Lower lobe of right lung (tissue), 2 donors: ENCODE results near the gene STK32C. TPM values are rescaled to one million over a fixed set of nuclear protein-coding genes. Genes with fewer than 3 reads are reported as not detected.
A peak's percentile ranks its signal among the peaks of the same experiment; 100 is the strongest.

Source experiments
- ATAC-seq, 2 donors: fragments of 200-7000 bp; cut with Tn5 transposase; one replicate each; pipeline ENCODE4 v1.9.1; 2020 to 2022; ENCODE audit warnings: mild to moderate bottlenecking in 2 of 2, moderate library complexity in 2 of 2
- DNase-seq: peaks from one replicate; pipeline ENCODE4 v3.0.0-alpha.2; 2020
- H3K27ac ChIP-seq: fragments of 200-600 bp; one replicate; pipeline ENCODE4 v1.8.0; 2022
- H3K27me3 ChIP-seq: fragments of 200-600 bp; one replicate; pipeline ENCODE4 v1.8.0; 2022; ENCODE audit warnings: low read depth
- H3K36me3 ChIP-seq: fragments of 200-600 bp; one replicate; pipeline ENCODE4 v1.8.0; 2022; ENCODE audit warnings: mild to moderate bottlenecking
- H3K4me1 ChIP-seq: fragments of 200-600 bp; one replicate; pipeline ENCODE4 v1.8.0; 2022
- H3K4me3 ChIP-seq: fragments of 200-600 bp; one replicate; pipeline ENCODE4 v1.8.0; 2022; ENCODE audit warnings: mild to moderate bottlenecking
- H3K9me3 ChIP-seq: fragments of 200-600 bp; one replicate; pipeline ENCODE4 v1.8.0; 2022
- CTCF ChIP-seq: fragments of 200-600 bp; IDR thresholded peaks from one replicate; pipeline ENCODE4 v1.8.0; 2022; ENCODE audit warnings: antibody characterized with exemption, mild to moderate bottlenecking
- intact Hi-C: fragments of 100-400 bp; cut with DNase I; formaldehyde crosslinking; loops from one replicate; pipeline ENCODE4 v1.11.0; 2022
- total RNA-seq: library from RNA; stranded (reverse); fragmentation: NEBNext Ultra II Directional; extraction: Animal tissue kit (Norgen Biotek cat#: 25700); gene quantifications from one replicate; pipeline ENCODE4 v1.2.1, GENCODE V29; 2021
- donor health status: DM: no; HTN: yes; CAD: no; lungs with severe emphysema.

The STK32C gene
- total RNA-seq, 1 donor from 2014 or later = 14.1 TPM

GRCh38 chr10:132264966-132265889 lies 42.5 kb downstream of the STK32C start:
- intact Hi-C loops = no loop called here
- peak; percentile 26 to 37 for ATAC-seq
- H3K27ac ChIP-seq = no peak overlapping the region

GRCh38 chr10:132264306-132264950 lies 43.3 kb downstream of the STK32C start:
- no peaks in the 10 kb centered on the region for H3K9me3 ChIP-seq

More at GRCh38 chr10:132264966-132265889, 42.5 kb downstream of the STK32C start:
- no peaks in the 10 kb centered on the region for H3K4me1 ChIP-seq
- no peak overlapping the region for H3K4me3 ChIP-seq
- no peak for TF ChIP-seq CTCF
- no peaks in the 10 kb centered on the region for H3K27me3 ChIP-seq
- H3K36me3 ChIP-seq = no peaks in the 10 kb centered on the region
- H3K9me3 ChIP-seq = no peaks in the 10 kb centered on the region
- DNase-seq = peak; percentile 45

DNA sequence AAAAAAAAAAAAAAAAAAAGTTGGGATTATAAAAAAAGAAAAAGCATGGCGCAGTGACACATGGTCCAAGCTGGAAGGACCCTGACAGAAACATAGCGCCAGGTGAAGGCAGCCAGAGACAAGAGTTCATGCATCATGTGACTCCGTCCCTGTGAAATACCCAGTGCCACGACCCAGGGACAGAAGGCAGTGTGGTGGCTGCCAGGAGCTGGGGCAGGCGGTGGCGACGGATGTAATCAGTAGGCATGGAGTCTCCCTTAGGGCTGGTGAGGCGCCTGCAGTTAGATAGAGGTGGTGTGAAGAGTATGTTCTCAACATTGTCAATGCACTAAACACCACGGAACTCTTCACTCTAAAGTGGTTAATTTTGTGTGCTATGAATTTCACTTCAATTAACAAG lies 43.9 kb downstream of the STK32C start:
- H3K36me3 ChIP-seq = no peaks in the 10 kb centered on the region
- no peak overlapping the region for H3K4me3 ChIP-seq
- no peak for ATAC-seq
- no peaks in the 10 kb centered on the region for H3K4me1 ChIP-seq
- no peaks in the 10 kb centered on the region for H3K9me3 ChIP-seq
- no peak overlapping the region for H3K27ac ChIP-seq
- no peaks in the 10 kb centered on the region for H3K27me3 ChIP-seq
- intact Hi-C loops = no loop called here
- no peak for DNase-seq
- TF ChIP-seq CTCF = no peak

More at GRCh38 chr10:132264306-132264950, 43.3 kb downstream of the STK32C start:
- Histone ChIP-seq H3K4me1 (no peaks in the 10 kb centered on the region), H3K36me3 (no peaks in the 10 kb centered on the region), H3K4me3 (no peak overlapping the region), H3K27me3 (no peaks in the 10 kb centered on the region), H3K27ac (no peak overlapping the region)
- intact Hi-C loops = no loop called here
- DNase-seq (peak; percentile 21), ATAC-seq (no peak)
- no peak for TF ChIP-seq CTCF

DNA sequence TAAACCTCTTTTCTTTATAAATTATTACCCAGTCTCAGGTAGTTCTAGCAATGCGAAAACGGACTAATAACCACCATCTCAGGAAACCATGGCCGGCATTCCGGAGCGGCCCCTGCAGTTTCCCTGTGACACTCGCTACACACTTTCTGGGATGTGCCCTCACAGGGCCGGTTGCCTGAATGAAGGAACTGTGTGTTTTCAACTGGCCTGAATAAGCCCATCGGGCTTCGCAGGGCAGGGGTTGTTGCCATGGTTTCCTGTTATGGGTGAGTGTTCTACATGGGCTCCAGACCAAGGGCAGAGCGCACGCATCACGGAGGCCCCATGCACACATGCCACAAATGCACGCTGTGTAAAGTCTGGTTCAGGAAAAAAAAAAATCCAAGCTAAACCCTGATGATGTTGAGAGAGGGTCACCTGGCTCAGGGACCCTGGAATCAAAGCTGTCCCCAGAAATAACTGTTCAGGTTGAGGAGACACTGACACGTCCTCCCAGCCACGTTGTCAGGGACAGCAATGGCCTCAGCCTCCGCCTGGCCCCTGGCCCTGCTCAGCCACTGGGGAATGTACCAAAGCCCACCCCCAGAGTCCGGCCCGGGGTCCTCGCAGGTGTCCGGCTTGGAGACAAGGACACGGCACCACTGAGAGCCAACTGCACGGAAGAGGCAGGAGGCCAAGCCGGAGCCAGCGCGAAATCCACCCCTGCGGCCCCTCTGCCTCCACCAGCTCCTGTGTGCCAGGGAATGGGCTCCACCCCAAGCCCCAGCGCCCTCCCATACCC lies 47.9 kb downstream of the STK32C start:
- no peaks in the 10 kb centered on the region for H3K36me3 ChIP-seq
- ATAC-seq = no peak
- no peak overlapping the region for H3K27ac ChIP-seq
- TF ChIP-seq CTCF = no peak
- intact Hi-C loops = no loop called here
- no peak for DNase-seq
- no peaks in the 10 kb centered on the region for H3K9me3 ChIP-seq
- H3K27me3 ChIP-seq = no peaks in the 10 kb centered on the region
- H3K4me3 ChIP-seq = no peak overlapping the region
- H3K4me1 ChIP-seq = no peaks in the 10 kb centered on the region

GRCh38 chr10:132258423-132258822 lies 49.3 kb downstream of the STK32C start:
- H3K4me1 ChIP-seq = no peaks in the 10 kb centered on the region
- no peak overlapping the region for H3K4me3 ChIP-seq
- no peaks in the 10 kb centered on the region for H3K9me3 ChIP-seq
- no peaks in the 10 kb centered on the region for H3K27me3 ChIP-seq
- DNase-seq (no peak), ATAC-seq (no peak)
- H3K36me3 ChIP-seq = no peaks in the 10 kb centered on the region
- TF ChIP-seq CTCF = no peak
- intact Hi-C loops = no loop called here
- H3K27ac ChIP-seq = no peak overlapping the region
